ENCODE results near the gene CSNK1G2.

Gene CSNK1G2

GRCh38 chr19:2026770-2027169, 85.8 kb downstream of the CSNK1G2 start:
- DNase-seq: no peak

- no peak for DNase-seq
Measured at GRCh38 chr19:2027361-2027760, 86.4 kb downstream of the CSNK1G2 start.

Data from central memory CD4-positive, alpha-beta T cell (primary cell).